Neural progenitor cell (in vitro differentiated cells): ENCODE measurements around the gene MMEL1.

Experiments used
- CTCF ChIP-seq: fragments of 200-600 bp; sonication (generic); IDR thresholded peaks from 2 replicates; pipeline ENCODE4 v1.5.1; 2017; ENCODE audit warnings: antibody characterized with exemption, mild to moderate bottlenecking
- EZH2phosphoT487 ChIP-seq: fragments of 200-600 bp; sonication (generic); IDR thresholded peaks from 2 replicates; pipeline ENCODE4 v1.6.1; 2017; ENCODE audit warnings: antibody characterized with exemption

- no peak for TF ChIP-seq CTCF
- TF ChIP-seq EZH2phosphoT487: no peak
These were observed 10.7 kb upstream of the MMEL1 start for GRCh38 chr1:2643414-2644077.
